WTC11 (cell line): Measurements from ENCODE around the gene RPL41. TPM values are rescaled to one million over a fixed set of nuclear protein-coding genes. Genes with fewer than 3 reads are reported as not detected.

Source experiments
- ATAC-seq: fragments of 200-7000 bp; cut with Tn5 transposase; 2 replicates; pipeline ENCODE4 v1.10.0; 2021; ENCODE audit warnings: mild to moderate bottlenecking, moderate library complexity
- CTCF ChIA-PET: fragments of 300-600 bp; sonication (Branson Sonifier 250); formaldehyde crosslinking; loops from one replicate; lab custom pipeline; 2021; ENCODE audit warnings: antibody characterized with exemption; lab: Charles Lee
- POLR2A ChIA-PET: fragments of 350-600 bp; sonication (Branson Sonifier 250); formaldehyde crosslinking; loops from one replicate; lab custom pipeline; 2021; ENCODE audit warnings: antibody characterized with exemption; lab: Charles Lee
- DNase-seq: peaks from one replicate; pipeline ENCODE4 v3.0.0; 2021; ENCODE audit warnings: low spot score
- H3K27ac Mint-ChIP-seq: 2 replicates; pipeline ENCODE4 v1.8.0; 2021; ENCODE audit warnings: mixed read lengths
- H3K27me3 Mint-ChIP-seq: 2 replicates; pipeline ENCODE4 v1.8.0; 2021; ENCODE audit warnings: low read depth, mild to moderate bottlenecking, moderate library complexity, mixed read lengths
- H3K36me3 Mint-ChIP-seq: 2 replicates; pipeline ENCODE4 v1.8.0; 2021; ENCODE audit warnings: mixed read lengths
- H3K4me1 Mint-ChIP-seq: 2 replicates; pipeline ENCODE4 v1.8.0; 2022; ENCODE audit warnings: mixed read lengths
- H3K4me3 Mint-ChIP-seq: 2 replicates; pipeline ENCODE4 v1.8.0; 2021; ENCODE audit warnings: mild to moderate bottlenecking, moderate library complexity, mixed read lengths
- H3K9me3 Mint-ChIP-seq: 2 replicates; pipeline ENCODE4 v1.8.0; 2021; ENCODE audit warnings: mixed read lengths
- AR ChIP-seq: fragments of 250-450 bp; sonication (Bioruptor Pico); IDR thresholded peaks from 2 replicates; pipeline ENCODE4 v1.9.0; 2021; ENCODE audit warnings: mild to moderate bottlenecking
- ATF2 ChIP-seq: sonication (generic); formaldehyde crosslinking; IDR thresholded peaks from 2 replicates; pipeline ENCODE4 v1.8.1; 2022; ENCODE audit warnings: low read depth, missing genetic modification reagents, borderline replicate concordance
- CDX4 ChIP-seq: fragments of 250-450 bp; sonication (Bioruptor Pico); IDR thresholded peaks from 2 replicates; pipeline ENCODE4 v1.9.0; 2021; ENCODE audit warnings: moderate library complexity, mild to moderate bottlenecking, inconsistent platforms, borderline replicate concordance
- CREB1 ChIP-seq: sonication (generic); formaldehyde crosslinking; IDR thresholded peaks from 2 replicates; pipeline ENCODE4 v1.8.0; 2023; ENCODE audit warnings: mild to moderate bottlenecking, missing genetic modification reagents
- HMGXB4 ChIP-seq: sonication (generic); formaldehyde crosslinking; IDR thresholded peaks from 2 replicates; pipeline ENCODE4 v1.8.1; 2023; ENCODE audit warnings: mild to moderate bottlenecking, moderate library complexity, missing genetic modification reagents
- MAX ChIP-seq: sonication (generic); formaldehyde crosslinking; IDR thresholded peaks from 2 replicates; pipeline ENCODE4 v1.8.0; 2022; ENCODE audit warnings: mild to moderate bottlenecking, missing genetic modification reagents
- MLX ChIP-seq: sonication (generic); formaldehyde crosslinking; IDR thresholded peaks from 2 replicates; pipeline ENCODE4 v1.8.1; 2023; ENCODE audit warnings: mild to moderate bottlenecking, missing genetic modification reagents, moderate library complexity
- MYBL2 ChIP-seq: sonication (generic); formaldehyde crosslinking; IDR thresholded peaks from 2 replicates; pipeline ENCODE4 v1.8.1; 2023; ENCODE audit warnings: mild to moderate bottlenecking, moderate library complexity, missing genetic modification reagents
- NFE2L1 ChIP-seq: sonication (generic); formaldehyde crosslinking; IDR thresholded peaks from 2 replicates; pipeline ENCODE4 v1.8.1; 2023; ENCODE audit warnings: missing genetic modification reagents
- NR3C1 ChIP-seq: sonication (generic); formaldehyde crosslinking; conservative IDR thresholded peaks from 2 replicates; pipeline ENCODE4 v1.8.1; 2023; ENCODE audit warnings: low read depth, mild to moderate bottlenecking, missing genetic modification reagents
- PREB ChIP-seq: sonication (generic); formaldehyde crosslinking; IDR thresholded peaks from 2 replicates; pipeline ENCODE4 v1.8.1; 2022; ENCODE audit warnings: mild to moderate bottlenecking, missing genetic modification reagents, moderate library complexity, borderline replicate concordance
- PRRX2 ChIP-seq: fragments of 250-450 bp; sonication (Bioruptor Pico); IDR thresholded peaks from 2 replicates; pipeline ENCODE4 v1.8.0; 2021; ENCODE audit warnings: mild to moderate bottlenecking
- RELA ChIP-seq: sonication (generic); formaldehyde crosslinking; IDR thresholded peaks from 2 replicates; pipeline ENCODE4 v1.8.1; 2022; ENCODE audit warnings: missing genetic modification reagents, mild to moderate bottlenecking, borderline replicate concordance
- SP1 ChIP-seq: sonication (generic); formaldehyde crosslinking; conservative IDR thresholded peaks from 2 replicates; pipeline ENCODE4 v1.8.1; 2022; ENCODE audit warnings: missing genetic modification reagents
- ZNF121 ChIP-seq: sonication (generic); formaldehyde crosslinking; IDR thresholded peaks from 2 replicates; pipeline ENCODE4 v1.8.0; 2023; ENCODE audit warnings: missing genetic modification reagents
- ZNF138 ChIP-seq: sonication (generic); formaldehyde crosslinking; conservative IDR thresholded peaks from 2 replicates; pipeline ENCODE4 v1.8.1; 2022; ENCODE audit warnings: mild to moderate bottlenecking, moderate library complexity, missing genetic modification reagents
- ZNF232 ChIP-seq: sonication (generic); formaldehyde crosslinking; IDR thresholded peaks from 2 replicates; pipeline ENCODE4 v1.8.0; 2022; ENCODE audit warnings: mild to moderate bottlenecking, missing genetic modification reagents
- ZNF263 ChIP-seq: sonication (generic); formaldehyde crosslinking; IDR thresholded peaks from 2 replicates; pipeline ENCODE4 v1.8.1; 2022; ENCODE audit warnings: low read depth, mild to moderate bottlenecking, moderate library complexity, missing genetic modification reagents
- ZNF281 ChIP-seq: sonication (generic); formaldehyde crosslinking; IDR thresholded peaks from 2 replicates; pipeline ENCODE4 v1.8.0; 2023; ENCODE audit warnings: mild to moderate bottlenecking, missing genetic modification reagents
- ZNF671 ChIP-seq: fragments of 250-450 bp; sonication (Bioruptor Pico); IDR thresholded peaks from 2 replicates; pipeline ENCODE4 v1.8.0; 2021; ENCODE audit warnings: mild to moderate bottlenecking
- ZSCAN18 ChIP-seq: fragments of 250-450 bp; sonication (Bioruptor Pico); IDR thresholded peaks from 2 replicates; pipeline ENCODE4 v2.1.2; 2022; ENCODE audit warnings: mild to moderate bottlenecking, moderate library complexity
- total RNA-seq: library from RNA; stranded (reverse); gene quantifications from 3 replicates; pipeline ENCODE4 v1.2.3, GENCODE V29; 2021

RPL41 gene
- total RNA-seq, 1 experiment from 2014 or later = 4,004 TPM

GRCh38 chr12:56086096-56086495 is 30.3 kb upstream of the RPL41 start:
- Mint-ChIP-seq H3K4me1 (peaks cover 11% of the 10 kb centered on the region), H3K36me3 (peaks cover 52% of the 10 kb centered on the region), H3K9me3 (no peaks in the 10 kb centered on the region), H3K27me3 (no peaks in the 10 kb centered on the region), H3K27ac (peak overlapping the region; percentile 53; the same call in 1 of the 2 replicates), H3K4me3 (no peak overlapping the region)
- DNase-seq (no peak), ATAC-seq (no peak)
- TF ChIP-seq PREB = no peak
- TF ChIP-seq RELA (CRISPR knock-in tag) = no peak
- no peak for TF ChIP-seq ZNF121
- TF ChIP-seq ZNF138 (CRISPR knock-in tag) = no peak
- TF ChIP-seq MAX (CRISPR knock-in tag) = no peak
- TF ChIP-seq ZNF232 (CRISPR knock-in tag) = no peak
- no peak for TF ChIP-seq CDX4
- TF ChIP-seq ZNF671 (CRISPR knock-in tag) = no peak
- TF ChIP-seq HMGXB4 (CRISPR knock-in tag) = no peak
- TF ChIP-seq MLX (CRISPR knock-in tag) = no peak
- TF ChIP-seq MYBL2 (CRISPR knock-in tag) = no peak
- TF ChIP-seq ATF2 (CRISPR knock-in tag) = no peak
- no peak for TF ChIP-seq NR3C1 (CRISPR knock-in tag)
- no peak for TF ChIP-seq ZSCAN18 (CRISPR knock-in tag)
- POLR2A ChIA-PET = interaction anchor here (0.7 to 1.3 kb wide), 2 partner anchors 19 to 599 kb away, joined by 4 to 6 read pairs; partner anchors contain the start of gene PA2G4
- CTCF ChIA-PET = interaction anchor here (0.8 to 1.5 kb wide), 9 partner anchors 14 to 243 kb away, joined by 3 to 17 read pairs (median 5); partner anchors contain the start of genes MMP19, RAB5B and SUOX

- H3K36me3 Mint-ChIP-seq = peaks cover 55% of the 10 kb centered on the region
- peaks cover 6% of the 10 kb centered on the region for H3K4me1 Mint-ChIP-seq
- DNase-seq = no peak
- H3K4me3 Mint-ChIP-seq = no peak overlapping the region
- H3K9me3 Mint-ChIP-seq = no peaks in the 10 kb centered on the region
- POLR2A ChIA-PET = interaction anchor here (1.3 kb wide), 1 partner anchor 18 kb away, joined by 6 read pairs; the partner anchor contains the start of gene PA2G4
- CTCF ChIA-PET = interaction anchor here (0.6 kb wide), 1 partner anchor 432 kb away, joined by 4 read pairs; no protein-coding TSS in a partner anchor
- ATAC-seq = no peak
- H3K27me3 Mint-ChIP-seq = no peaks in the 10 kb centered on the region
- peak overlapping the region; percentile 53; the same call in 1 of the 2 replicates for H3K27ac Mint-ChIP-seq
- no peak for TF ChIP-seq CREB1 (CRISPR knock-in tag)
- no peak for TF ChIP-seq SP1
- TF ChIP-seq NFE2L1 (CRISPR knock-in tag) = no peak
- TF ChIP-seq AR (CRISPR knock-in tag) = no peak
- no peak for TF ChIP-seq PRRX2
- TF ChIP-seq ZNF263 (CRISPR knock-in tag) = no peak
- TF ChIP-seq CDX4 = no peak
- no peak for TF ChIP-seq ZNF281 (CRISPR knock-in tag)
Measured at GRCh38 chr12:56086608-56087007, 29.8 kb upstream of the RPL41 start.
